ENCODE results near the gene LPP.
"Not testable (repeated sequence)": the region's sequence is repeated elsewhere in the genome, so short reads cannot be mapped to it uniquely, and the experiment has no call there.

Gene LPP

GRCh38 chr3:188581365-188581764, 427.4 kb downstream of the LPP start:
- no peak for DNase-seq

GRCh38 chr3:188581792-188582191, 427.8 kb downstream of the LPP start:
- no peak for DNase-seq

- DNase-seq, result no peak
These were observed 429.6 kb downstream of the LPP start for GRCh38 chr3:188583341-188584161.

- no peak for DNase-seq
These were observed 430.2 kb downstream of the LPP start for GRCh38 chr3:188584162-188584529.

- no peak for DNase-seq
These were observed 431.2 kb downstream of the LPP start for GRCh38 chr3:188584958-188585689.

GRCh38 chr3:188589071-188589470, 435.1 kb downstream of the LPP start:
- DNase-seq, result no peak

GRCh38 chr3:188589771-188590170, 435.8 kb downstream of the LPP start:
- no peak for DNase-seq

DNA sequence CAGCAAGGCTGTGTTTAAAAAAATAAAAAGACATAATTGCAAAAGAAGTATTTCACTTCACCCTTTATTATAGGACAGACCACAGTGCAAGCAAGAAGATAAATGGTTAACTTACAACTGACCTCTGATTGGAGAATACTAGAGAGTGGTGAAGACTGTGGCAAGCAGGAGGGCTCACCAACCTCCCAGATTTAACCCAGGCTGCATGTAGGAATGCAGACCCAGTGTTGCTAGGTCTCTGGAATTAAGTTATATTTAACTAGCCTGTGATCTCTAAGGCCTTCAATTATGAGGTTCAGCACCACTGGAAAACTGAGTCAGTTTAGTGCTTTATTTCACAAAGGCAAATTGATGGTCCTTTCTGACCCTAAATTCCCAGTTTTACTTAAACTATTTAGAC, 436.6 kb downstream of the LPP start:
- DNase-seq, result no peak

DNA sequence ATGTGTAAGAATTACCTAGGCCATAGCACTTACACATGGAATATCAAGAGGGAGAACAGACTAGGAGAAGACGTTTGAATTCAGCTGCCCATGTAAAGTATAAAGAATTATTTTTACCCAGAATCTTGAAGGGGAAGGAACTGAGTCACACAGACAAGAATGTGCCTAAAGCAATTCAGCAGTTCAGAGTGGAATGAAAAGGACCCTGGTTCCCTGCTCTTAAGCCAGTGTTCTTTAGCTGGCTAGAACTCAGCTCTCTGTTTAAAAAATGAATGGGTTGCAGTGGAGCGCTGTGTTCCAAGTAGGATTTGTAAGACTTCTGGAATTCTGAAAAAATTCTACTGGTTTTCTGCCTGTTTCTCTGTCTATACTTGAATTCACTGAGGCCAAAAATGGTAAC, 440.2 kb downstream of the LPP start:
- no peak for DNase-seq

- no peak for DNase-seq
These were observed 442.0 kb downstream of the LPP start for GRCh38 chr3:188595890-188596376.

GRCh38 chr3:188598894-188599293, 444.9 kb downstream of the LPP start:
- no peak for DNase-seq

- no peak for DNase-seq
These were observed 448.2 kb downstream of the LPP start for GRCh38 chr3:188602111-188602510.

GRCh38 chr3:188602620-188603019, 448.7 kb downstream of the LPP start:
- DNase-seq, result no peak

- DNase-seq, result no peak
These were observed 450.7 kb downstream of the LPP start for GRCh38 chr3:188604651-188605050.

GRCh38 chr3:188605231-188605630, 451.3 kb downstream of the LPP start:
- DNase-seq, result no peak

DNA sequence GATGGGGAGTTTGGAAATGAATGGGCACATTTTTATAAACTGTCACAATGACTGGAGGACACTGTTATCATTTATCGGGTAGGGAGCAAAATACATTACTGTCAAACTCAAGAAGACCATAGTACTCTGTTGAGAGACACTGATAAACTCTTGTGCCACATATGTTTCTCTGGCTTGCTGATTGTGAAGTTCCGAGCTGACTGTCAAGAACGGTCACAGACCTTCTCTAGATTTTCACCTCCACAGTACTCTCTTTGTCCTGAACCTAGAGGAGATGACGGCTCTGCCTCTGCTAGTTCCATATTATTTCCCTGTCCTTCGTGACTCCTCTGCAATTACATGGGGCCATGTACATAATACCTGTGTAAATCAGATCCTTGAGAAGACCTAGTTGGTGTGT, 451.9 kb downstream of the LPP start:
- DNase-seq, result no peak

- DNase-seq, result no peak
These were observed 453.9 kb downstream of the LPP start for GRCh38 chr3:188607805-188608315.

- no peak for DNase-seq
These were observed 454.4 kb downstream of the LPP start for GRCh38 chr3:188608401-188608800.

- not testable (repeated sequence) for DNase-seq
These were observed 459.8 kb downstream of the LPP start for GRCh38 chr3:188613721-188614120.

GRCh38 chr3:188617270-188617669, 463.3 kb downstream of the LPP start:
- no peak for DNase-seq

DNA sequence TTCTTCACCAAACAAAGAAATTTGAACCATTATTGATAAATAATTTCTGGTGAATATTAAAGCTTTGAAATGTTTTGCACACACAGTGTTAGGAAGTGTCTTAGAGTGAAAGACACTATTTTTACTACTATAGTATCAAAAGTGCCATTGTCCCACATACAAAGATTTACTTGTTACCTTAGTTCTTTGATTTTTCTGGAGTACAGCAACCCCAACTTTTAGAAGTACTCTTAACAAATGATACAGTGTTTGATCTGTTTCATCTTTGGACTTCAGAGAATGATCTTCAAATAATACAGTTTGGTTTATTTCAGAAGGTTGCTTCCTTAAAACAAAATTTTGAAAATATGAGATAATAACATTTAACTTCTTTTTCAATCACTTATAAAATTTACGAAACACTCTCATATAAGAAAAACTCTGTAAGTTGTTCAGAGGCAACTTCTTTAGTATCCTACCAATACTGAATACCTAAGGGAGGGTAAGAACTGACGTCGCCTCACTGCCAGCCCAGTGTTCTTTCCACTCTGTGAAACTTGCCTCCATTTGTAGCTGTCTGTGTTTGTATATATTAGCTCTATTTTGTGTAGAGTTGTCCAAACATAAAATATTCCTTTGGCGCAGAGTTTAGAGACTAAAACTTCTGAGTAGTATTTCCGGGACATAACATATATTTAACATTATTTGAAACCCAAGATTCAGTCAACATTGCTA, 464.2 kb downstream of the LPP start:
- no peak for DNase-seq

- no peak for DNase-seq
These were observed 466.8 kb downstream of the LPP start for GRCh38 chr3:188620752-188621151.

- DNase-seq, result no peak
These were observed 470.4 kb downstream of the LPP start for GRCh38 chr3:188624384-188624783.
